ENCODE data around the gene UGT1A9. TPM values are rescaled to one million over a fixed set of nuclear protein-coding genes. Genes with fewer than 3 reads are reported as not detected.
"Not testable (repeated sequence)": the region's sequence is repeated elsewhere in the genome, so short reads cannot be mapped to it uniquely, and the experiment has no call there.

Gene UGT1A9
- total RNA-seq, 2 donors from 2014 or later, result not detected

DNA sequence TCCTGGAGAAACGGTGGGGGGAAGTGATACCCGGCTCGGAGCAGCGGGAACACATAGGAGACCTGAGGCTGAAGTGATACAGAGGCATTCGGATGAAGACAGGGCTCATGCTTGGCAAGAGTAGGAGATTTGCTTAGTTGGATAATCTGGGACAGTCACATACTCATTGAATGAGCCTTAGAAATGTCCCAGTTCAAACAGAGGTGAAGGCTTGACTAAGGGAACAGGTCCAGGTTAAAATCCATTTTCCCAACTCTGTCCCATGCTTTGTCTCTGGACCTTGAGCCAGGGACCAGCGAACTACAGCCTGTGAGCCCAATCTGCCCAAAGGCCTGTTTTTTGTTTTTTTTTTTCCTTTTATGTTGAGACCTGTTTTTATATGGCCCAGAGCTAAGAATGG lies 22.3 kb downstream of the UGT1A9 start:
- Histone ChIP-seq H3K4me3 (no peak overlapping the region), H3K27me3 (replicated peaks; ENCODE audit: insufficient read depth) (no peaks in the 10 kb centered on the region), H3K36me3 (no peaks in the 10 kb centered on the region), H3K27ac (no peak overlapping the region), H3K4me1 (ENCODE audit: control insufficient read depth in 1 of 2, low read depth in 2 of 2) (no peaks in the 10 kb centered on the region), H3K9me3 (no peaks in the 10 kb centered on the region)
- no peak for DNase-seq (ENCODE audit: low spot score)
- no peak for ATAC-seq (ENCODE audit: insufficient number of reproducible peaks, low FRiP score, low read depth)
- TF ChIP-seq, protein P1, sequence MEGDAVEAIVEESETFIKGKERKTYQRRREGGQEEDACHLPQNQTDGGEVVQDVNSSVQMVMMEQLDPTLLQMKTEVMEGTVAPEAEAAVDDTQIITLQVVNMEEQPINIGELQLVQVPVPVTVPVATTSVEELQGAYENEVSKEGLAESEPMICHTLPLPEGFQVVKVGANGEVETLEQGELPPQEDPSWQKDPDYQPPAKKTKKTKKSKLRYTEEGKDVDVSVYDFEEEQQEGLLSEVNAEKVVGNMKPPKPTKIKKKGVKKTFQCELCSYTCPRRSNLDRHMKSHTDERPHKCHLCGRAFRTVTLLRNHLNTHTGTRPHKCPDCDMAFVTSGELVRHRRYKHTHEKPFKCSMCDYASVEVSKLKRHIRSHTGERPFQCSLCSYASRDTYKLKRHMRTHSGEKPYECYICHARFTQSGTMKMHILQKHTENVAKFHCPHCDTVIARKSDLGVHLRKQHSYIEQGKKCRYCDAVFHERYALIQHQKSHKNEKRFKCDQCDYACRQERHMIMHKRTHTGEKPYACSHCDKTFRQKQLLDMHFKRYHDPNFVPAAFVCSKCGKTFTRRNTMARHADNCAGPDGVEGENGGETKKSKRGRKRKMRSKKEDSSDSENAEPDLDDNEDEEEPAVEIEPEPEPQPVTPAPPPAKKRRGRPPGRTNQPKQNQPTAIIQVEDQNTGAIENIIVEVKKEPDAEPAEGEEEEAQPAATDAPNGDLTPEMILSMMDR (IDR thresholded peaks at IDR 0.05), result no peak

DNA sequence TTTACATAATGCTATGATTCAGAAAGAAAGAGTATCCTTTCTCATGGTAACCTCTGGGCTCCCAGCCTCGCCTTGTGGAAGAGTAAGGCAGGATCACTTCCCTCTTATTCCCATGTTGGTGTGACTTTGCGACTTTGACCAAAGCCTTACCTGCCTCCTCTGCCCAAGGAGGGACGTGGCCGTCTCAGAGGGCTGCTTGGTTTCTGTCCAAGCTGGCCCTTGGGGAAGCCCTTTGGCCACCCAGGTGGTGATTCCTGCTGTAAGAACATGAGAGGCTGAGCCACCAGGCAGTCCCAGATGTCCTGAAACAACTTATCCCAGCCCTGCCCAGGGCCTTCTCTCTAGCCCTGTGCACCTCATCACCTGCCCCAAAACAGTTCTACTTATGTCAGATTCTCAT lies 27.0 kb downstream of the UGT1A9 start:
- Histone ChIP-seq H3K9me3 (no peaks in the 10 kb centered on the region), H3K4me3 (no peak overlapping the region), H3K27me3 (replicated peaks; ENCODE audit: insufficient read depth) (no peaks in the 10 kb centered on the region), H3K27ac (no peak overlapping the region), H3K36me3 (no peaks in the 10 kb centered on the region), H3K4me1 (ENCODE audit: control insufficient read depth in 1 of 2, low read depth in 2 of 2) (peaks cover 0 to 5% of the 10 kb centered on the region in 2 donors)
- TF ChIP-seq, protein P1 (IDR thresholded peaks at IDR 0.05), result no peak
- DNase-seq (ENCODE audit: low spot score), result no peak
- ATAC-seq (ENCODE audit: insufficient number of reproducible peaks, low FRiP score, low read depth), result no peak

DNA sequence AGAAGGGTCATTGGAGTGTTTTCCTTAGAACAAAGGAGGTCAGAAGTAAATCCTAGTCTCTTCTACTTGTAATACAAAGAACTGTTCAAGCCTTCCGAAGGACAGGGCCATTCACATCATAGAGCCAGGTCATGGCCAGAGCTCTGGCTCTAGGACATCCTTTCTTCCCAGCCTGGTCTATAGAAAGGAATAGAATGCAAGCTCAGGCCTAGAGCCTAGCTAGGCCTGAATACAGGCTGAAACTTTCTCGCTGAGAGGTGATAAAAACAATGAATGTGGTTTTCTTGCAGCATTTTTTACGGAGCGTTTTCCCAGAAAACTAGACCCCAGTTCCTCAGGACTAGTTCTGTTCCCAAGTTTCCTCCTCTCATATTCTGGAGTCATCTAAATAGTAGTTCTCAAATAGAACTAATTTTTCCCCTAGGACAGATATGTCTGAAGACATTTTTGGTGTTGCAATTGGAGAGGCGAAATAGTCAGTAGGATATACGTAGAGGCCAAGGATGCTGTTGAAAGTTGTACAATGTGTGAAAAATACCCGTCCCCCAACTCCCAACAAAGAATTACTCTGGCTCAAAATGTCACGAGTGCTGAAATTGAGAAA lies 27.8 kb downstream of the UGT1A9 start:
- H3K9me3 ChIP-seq, result no peaks in the 10 kb centered on the region
- peaks cover 0 to 5% of the 10 kb centered on the region in 2 donors for H3K4me1 ChIP-seq (ENCODE audit: control insufficient read depth in 1 of 2, low read depth in 2 of 2)
- H3K27ac ChIP-seq, result peak overlapping the region in 1 of 2 donors; percentile 18
- DNase-seq (ENCODE audit: low spot score) (no peak), ATAC-seq (ENCODE audit: insufficient number of reproducible peaks, low FRiP score, low read depth) (no peak)
- no peak overlapping the region for H3K4me3 ChIP-seq
- H3K36me3 ChIP-seq, result no peaks in the 10 kb centered on the region
- TF ChIP-seq, protein P1 (IDR thresholded peaks at IDR 0.05), result no peak
- no peaks in the 10 kb centered on the region for H3K27me3 ChIP-seq (replicated peaks; ENCODE audit: insufficient read depth)

DNA sequence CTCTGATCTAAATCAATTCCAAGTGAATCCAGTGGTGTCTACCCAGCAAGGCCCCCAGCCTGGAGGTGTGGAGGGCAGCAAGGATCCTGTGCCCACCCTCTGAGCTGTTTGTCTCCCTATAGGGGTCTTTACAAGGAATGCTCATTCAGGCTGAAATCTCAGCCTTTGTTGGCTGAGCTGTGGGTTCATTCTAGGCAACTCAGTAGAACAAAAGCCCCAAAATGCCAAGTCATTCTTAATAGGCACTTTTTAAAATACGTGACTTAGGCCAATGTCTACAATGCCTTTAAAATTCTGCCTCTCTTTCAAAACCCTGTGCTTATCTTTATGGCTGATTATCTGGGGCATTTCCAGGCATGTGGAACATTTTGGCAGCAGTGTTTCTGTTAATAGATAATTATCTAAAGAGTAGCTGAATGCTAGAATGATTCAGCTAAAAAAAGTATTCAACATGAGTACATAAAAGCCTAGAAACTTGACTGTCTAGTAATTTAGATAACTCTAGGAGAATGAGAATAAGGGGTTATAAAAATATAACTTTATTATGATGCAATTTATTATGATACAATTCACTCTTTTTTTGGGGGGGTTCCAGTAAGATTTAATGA lies 28.4 kb downstream of the UGT1A9 start:
- no peaks in the 10 kb centered on the region for H3K36me3 ChIP-seq
- peak overlapping the region in 1 of 2 donors; percentile 18 for H3K27ac ChIP-seq
- H3K9me3 ChIP-seq, result no peaks in the 10 kb centered on the region
- TF ChIP-seq, protein P1 (IDR thresholded peaks at IDR 0.05), result no peak
- H3K4me1 ChIP-seq (ENCODE audit: control insufficient read depth in 1 of 2, low read depth in 2 of 2), result peaks cover 0 to 5% of the 10 kb centered on the region in 2 donors
- DNase-seq (ENCODE audit: low spot score), result no peak
- ATAC-seq (ENCODE audit: insufficient number of reproducible peaks, low FRiP score, low read depth), result peak; percentile 76
- no peaks in the 10 kb centered on the region for H3K27me3 ChIP-seq (replicated peaks; ENCODE audit: insufficient read depth)
- H3K4me3 ChIP-seq, result no peak overlapping the region

DNA sequence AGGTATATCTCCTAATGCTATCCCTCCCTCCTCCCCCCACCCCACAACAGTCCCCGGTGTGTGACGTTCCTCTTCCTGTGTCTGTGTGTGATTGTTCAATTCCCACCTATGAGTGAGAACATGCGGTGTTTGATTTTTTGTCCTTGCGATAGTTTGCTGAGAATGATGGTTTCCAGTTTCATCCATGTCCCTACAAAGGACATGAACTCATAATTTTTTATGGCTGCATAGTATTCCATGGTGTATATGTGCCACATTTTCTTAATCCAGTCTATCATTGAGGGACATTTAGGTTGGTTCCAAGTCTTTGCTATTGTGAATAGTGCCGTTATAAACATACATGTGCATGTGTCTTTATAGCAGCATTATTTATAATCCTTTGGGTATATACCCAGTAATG lies 29.1 kb downstream of the UGT1A9 start:
- not testable (repeated sequence) for H3K36me3 ChIP-seq; DNase-seq (ENCODE audit: low spot score); H3K4me1 ChIP-seq (ENCODE audit: control insufficient read depth in 1 of 2, low read depth in 2 of 2); H3K4me3 ChIP-seq; H3K9me3 ChIP-seq; ATAC-seq (ENCODE audit: insufficient number of reproducible peaks, low FRiP score, low read depth); H3K27me3 ChIP-seq (replicated peaks; ENCODE audit: insufficient read depth); H3K27ac ChIP-seq

All from thoracic aorta (tissue), 2 donors.